HepG2 (cell line): Measurements from ENCODE around the gene TNFSF12.

ENCODE experiments used
- EZH2 ChIP-seq: conservative IDR thresholded peaks from 2 replicates; pipeline ENCODE4 v1.6.1; 2012; ENCODE audit warnings: mild to moderate bottlenecking, low read depth, low read length, moderate library complexity
- MXI1 ChIP-seq: IDR thresholded peaks from 3 replicates; pipeline ENCODE4 v1.6.1; 2012; ENCODE audit warnings: low read depth, low read length, inconsistent platforms, borderline replicate concordance
- POLR2AphosphoS5 ChIP-seq: IDR thresholded peaks from 2 replicates; pipeline ENCODE4 v1.6.1; 2012; ENCODE audit warnings: low read depth, low read length
- SETDB1 ChIP-seq: sonication (generic); formaldehyde crosslinking; IDR thresholded peaks from 2 replicates; pipeline ENCODE4 v1.5.1; 2020; ENCODE audit warnings: missing genetic modification reagents, mild to moderate bottlenecking, borderline replicate concordance
- SMC3 ChIP-seq: IDR thresholded peaks from 2 replicates; pipeline ENCODE4 v1.6.1; 2011; ENCODE audit warnings: low read length, improper control_type of control experiment
- ZNF101 ChIP-seq: sonication (generic); formaldehyde crosslinking; IDR thresholded peaks from 2 replicates; pipeline ENCODE4 v1.4.0; 2020; ENCODE audit warnings: mild to moderate bottlenecking, low read depth, missing genetic modification reagents, borderline replicate concordance
- TF ChIP-seq, protein P1 (sequence below): sonication (generic); formaldehyde crosslinking; IDR thresholded peaks from 2 replicates; pipeline ENCODE4 v1.5.0; 2020; ENCODE audit warnings: mild to moderate bottlenecking, missing genetic modification reagents, moderate library complexity

DNA sequence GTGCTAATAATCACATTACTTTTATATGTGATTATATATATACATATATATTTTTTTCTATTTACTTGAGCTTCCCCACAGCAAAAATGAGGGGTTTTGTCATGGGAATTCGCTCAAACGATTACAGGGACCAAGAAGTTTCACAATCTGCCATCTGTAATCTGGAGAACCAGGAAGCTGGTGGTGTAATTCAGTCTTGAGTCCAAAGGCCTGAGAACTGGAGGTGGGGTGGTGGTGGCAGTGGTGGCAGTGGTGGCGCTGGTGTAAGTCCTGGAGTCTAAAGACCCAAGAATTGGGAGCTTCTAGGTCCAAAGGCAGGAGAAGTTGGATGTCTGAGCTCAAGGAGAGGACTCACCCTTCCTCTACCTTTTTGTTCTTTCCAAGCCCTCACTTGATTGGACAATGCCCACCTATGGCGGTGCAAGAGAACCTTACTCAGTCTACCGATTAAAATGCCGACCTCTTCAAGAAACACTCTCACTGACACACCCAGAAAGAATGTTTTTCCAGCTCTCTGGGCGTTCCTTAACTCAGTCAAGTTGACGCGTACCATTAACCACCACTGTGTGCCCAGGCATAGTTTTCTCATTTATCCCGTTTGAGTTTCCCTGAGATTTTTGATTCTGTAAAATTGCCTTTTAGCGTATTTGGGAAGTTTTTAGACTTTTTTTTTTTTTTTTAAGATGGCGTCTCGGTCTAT lies 32.8 kb upstream of the TNFSF12 start:
- TF ChIP-seq, protein P1, sequence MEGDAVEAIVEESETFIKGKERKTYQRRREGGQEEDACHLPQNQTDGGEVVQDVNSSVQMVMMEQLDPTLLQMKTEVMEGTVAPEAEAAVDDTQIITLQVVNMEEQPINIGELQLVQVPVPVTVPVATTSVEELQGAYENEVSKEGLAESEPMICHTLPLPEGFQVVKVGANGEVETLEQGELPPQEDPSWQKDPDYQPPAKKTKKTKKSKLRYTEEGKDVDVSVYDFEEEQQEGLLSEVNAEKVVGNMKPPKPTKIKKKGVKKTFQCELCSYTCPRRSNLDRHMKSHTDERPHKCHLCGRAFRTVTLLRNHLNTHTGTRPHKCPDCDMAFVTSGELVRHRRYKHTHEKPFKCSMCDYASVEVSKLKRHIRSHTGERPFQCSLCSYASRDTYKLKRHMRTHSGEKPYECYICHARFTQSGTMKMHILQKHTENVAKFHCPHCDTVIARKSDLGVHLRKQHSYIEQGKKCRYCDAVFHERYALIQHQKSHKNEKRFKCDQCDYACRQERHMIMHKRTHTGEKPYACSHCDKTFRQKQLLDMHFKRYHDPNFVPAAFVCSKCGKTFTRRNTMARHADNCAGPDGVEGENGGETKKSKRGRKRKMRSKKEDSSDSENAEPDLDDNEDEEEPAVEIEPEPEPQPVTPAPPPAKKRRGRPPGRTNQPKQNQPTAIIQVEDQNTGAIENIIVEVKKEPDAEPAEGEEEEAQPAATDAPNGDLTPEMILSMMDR (CRISPR knock-in tag) = no peak
- TF ChIP-seq MXI1 = no peak
- TF ChIP-seq EZH2 = no peak
- no peak for TF ChIP-seq SMC3
- no peak for TF ChIP-seq POLR2AphosphoS5
- no peak for TF ChIP-seq ZNF101
- TF ChIP-seq SETDB1 = no peak
